Osteocyte (in vitro differentiated cells): ENCODE data around the gene ULK3. TPM values are rescaled to one million over a fixed set of nuclear protein-coding genes. Genes with fewer than 3 reads are reported as not detected.

Source experiments
- DNase-seq: peaks from one replicate; pipeline ENCODE4 v3.0.0; 2021; ENCODE audit warnings: mixed read lengths; ENCODE audit not compliant: unreplicated experiment; ENCODE audit errors: extremely low spot score
- H3K27ac Mint-ChIP-seq: one replicate; pipeline ENCODE4 v1.8.0; 2021; ENCODE audit warnings: mild to moderate bottlenecking, mixed read lengths; ENCODE audit not compliant: unreplicated experiment
- H3K27me3 Mint-ChIP-seq: one replicate; pipeline ENCODE4 v1.8.0; 2021; ENCODE audit warnings: mixed read lengths; ENCODE audit not compliant: unreplicated experiment
- H3K36me3 Mint-ChIP-seq: one replicate; pipeline ENCODE4 v1.8.0; 2021; ENCODE audit warnings: mixed read lengths; ENCODE audit not compliant: unreplicated experiment
- H3K4me1 Mint-ChIP-seq: one replicate; pipeline ENCODE4 v1.8.0; 2021; ENCODE audit warnings: mixed read lengths; ENCODE audit not compliant: unreplicated experiment
- H3K4me3 Mint-ChIP-seq: one replicate; pipeline ENCODE4 v1.8.0; 2021; ENCODE audit warnings: mild to moderate bottlenecking, moderate library complexity, mixed read lengths; ENCODE audit not compliant: unreplicated experiment
- H3K9me3 Mint-ChIP-seq: one replicate; pipeline ENCODE4 v1.8.0; 2021; ENCODE audit warnings: mixed read lengths; ENCODE audit not compliant: unreplicated experiment
- CTCF ChIP-seq: fragments of 200-600 bp; sonication (generic); IDR thresholded peaks from 2 replicates; pipeline ENCODE4 v1.5.0; 2021; ENCODE audit warnings: antibody characterized with exemption, mild to moderate bottlenecking, moderate library complexity
- total RNA-seq: library from RNA; stranded (reverse); gene quantifications from 2 replicates; pipeline ENCODE4 v1.2.1, GENCODE V29; 2021

The ULK3 gene
- total RNA-seq, 1 donor from 2014 or later, result 32.4 TPM

- no peaks in the 10 kb centered on the region for H3K36me3 Mint-ChIP-seq
- DNase-seq, result no peak
- peak; percentile 28 for TF ChIP-seq CTCF
- H3K4me1 Mint-ChIP-seq, result peaks cover 3% of the 10 kb centered on the region
- H3K27me3 Mint-ChIP-seq, result no peaks in the 10 kb centered on the region
- no peak overlapping the region for H3K4me3 Mint-ChIP-seq
- H3K27ac Mint-ChIP-seq, result no peak overlapping the region
- H3K9me3 Mint-ChIP-seq, result no peaks in the 10 kb centered on the region
These were observed 25.6 kb downstream of the ULK3 start for GRCh38 chr15:74817370-74817737.

- H3K27me3 Mint-ChIP-seq, result no peaks in the 10 kb centered on the region
- H3K9me3 Mint-ChIP-seq, result no peaks in the 10 kb centered on the region
- no peak for TF ChIP-seq CTCF
- no peak overlapping the region for H3K27ac Mint-ChIP-seq
- no peak overlapping the region for H3K4me3 Mint-ChIP-seq
- peaks cover 3% of the 10 kb centered on the region for H3K4me1 Mint-ChIP-seq
- H3K36me3 Mint-ChIP-seq, result no peaks in the 10 kb centered on the region
- DNase-seq, result no peak
These were observed 26.2 kb downstream of the ULK3 start for GRCh38 chr15:74816624-74817369.

- DNase-seq, result no peak
- H3K27ac Mint-ChIP-seq, result no peak overlapping the region
- H3K4me3 Mint-ChIP-seq, result no peak overlapping the region
- no peak for TF ChIP-seq CTCF
- no peaks in the 10 kb centered on the region for H3K36me3 Mint-ChIP-seq
- peaks cover 5% of the 10 kb centered on the region for H3K4me1 Mint-ChIP-seq
- no peaks in the 10 kb centered on the region for H3K27me3 Mint-ChIP-seq
- H3K9me3 Mint-ChIP-seq, result no peaks in the 10 kb centered on the region
These were observed 27.0 kb downstream of the ULK3 start for GRCh38 chr15:74815961-74816360.

GRCh38 chr15:74815121-74815934 is 27.6 kb downstream of the ULK3 start:
- H3K27me3 Mint-ChIP-seq, result no peaks in the 10 kb centered on the region
- H3K4me3 Mint-ChIP-seq, result no peak overlapping the region
- no peaks in the 10 kb centered on the region for H3K9me3 Mint-ChIP-seq
- H3K36me3 Mint-ChIP-seq, result no peaks in the 10 kb centered on the region
- H3K4me1 Mint-ChIP-seq, result peaks cover 5% of the 10 kb centered on the region
- no peak for DNase-seq
- TF ChIP-seq CTCF, result no peak
- no peak overlapping the region for H3K27ac Mint-ChIP-seq

GRCh38 chr15:74812533-74812932 is 30.4 kb downstream of the ULK3 start, which contains the start of gene LMAN1L:
Gene LMAN1L, plus strand, starts transcription at chr15:74812835. Its CDS starts 20 bp downstream, at chr15:74812855.
- H3K27me3 Mint-ChIP-seq, result no peaks in the 10 kb centered on the region
- H3K27ac Mint-ChIP-seq, result no peak within 1 kb of the TSS
- no peaks in the 10 kb centered on the region for H3K9me3 Mint-ChIP-seq
- no peak for DNase-seq
- H3K36me3 Mint-ChIP-seq, result no peaks in the 10 kb centered on the region
- no peak within 1 kb of the TSS for H3K4me3 Mint-ChIP-seq
- no peak for TF ChIP-seq CTCF
- peaks cover 26% of the 10 kb centered on the region for H3K4me1 Mint-ChIP-seq
